KMS-11 (cell line): ENCODE results near the gene DNAJC5G.
"Not testable (repeated sequence)": the region's sequence is repeated elsewhere in the genome, so short reads cannot be mapped to it uniquely, and the experiment has no call there.

Experiments used
- H2AFZ ChIP-seq: fragments of 200-600 bp; sonication (generic); 2 replicates; pipeline ENCODE4 v1.6.1; 2016; ENCODE audit warnings: antibody characterized with exemption, mixed run types, low read depth
- H3K27ac ChIP-seq: fragments of 200-600 bp; sonication (generic); 2 replicates; pipeline ENCODE4 v1.6.1; 2016; ENCODE audit warnings: mild to moderate bottlenecking, mixed run types
- H3K27me3 ChIP-seq: fragments of 200-600 bp; sonication (generic); 2 replicates; pipeline ENCODE4 v1.6.1; 2017; ENCODE audit warnings: mild to moderate bottlenecking, low read depth, mixed run types, moderate library complexity; ENCODE audit not compliant: insufficient read depth
- H3K36me3 ChIP-seq: fragments of 200-600 bp; sonication (generic); 2 replicates; pipeline ENCODE4 v1.6.1; 2017; ENCODE audit warnings: mild to moderate bottlenecking, mixed run types; ENCODE audit not compliant: insufficient read depth
- H3K4me1 ChIP-seq: fragments of 200-600 bp; sonication (generic); 2 replicates; pipeline ENCODE4 v1.6.1; 2016; ENCODE audit warnings: mild to moderate bottlenecking, low read depth, mixed run types; ENCODE audit not compliant: poor library complexity, severe bottlenecking
- H3K4me2 ChIP-seq: fragments of 200-600 bp; sonication (generic); 2 replicates; pipeline ENCODE4 v1.7.0; 2016; ENCODE audit warnings: mild to moderate bottlenecking, mixed run types
- H3K4me3 ChIP-seq: fragments of 200-600 bp; sonication (generic); IDR thresholded peaks from 2 replicates; pipeline ENCODE4 v1.6.1; 2017; ENCODE audit warnings: low read depth, low read length, mixed read lengths; ENCODE audit not compliant: insufficient read depth
- H3K79me2 ChIP-seq: fragments of 200-600 bp; sonication (generic); 2 replicates; pipeline ENCODE4 v1.6.1; 2016; ENCODE audit warnings: low read depth, mixed run types; ENCODE audit not compliant: insufficient read depth
- H3K9ac ChIP-seq: fragments of 200-600 bp; sonication (generic); 2 replicates; pipeline ENCODE4 v1.6.1; 2016; ENCODE audit warnings: mild to moderate bottlenecking, mixed run types
- H4K20me1 ChIP-seq: fragments of 200-600 bp; sonication (generic); 2 replicates; pipeline ENCODE4 v1.6.1; 2016; ENCODE audit warnings: mild to moderate bottlenecking, mixed run types; ENCODE audit not compliant: insufficient read depth
- TF ChIP-seq, protein P1 (sequence below): fragments of 200-600 bp; sonication (generic); conservative IDR thresholded peaks from 2 replicates; pipeline ENCODE4 v1.6.1; 2017; ENCODE audit warnings: low read depth, mild to moderate bottlenecking, antibody characterized with exemption, low read length, moderate library complexity, mixed read lengths

DNAJC5G gene

DNA sequence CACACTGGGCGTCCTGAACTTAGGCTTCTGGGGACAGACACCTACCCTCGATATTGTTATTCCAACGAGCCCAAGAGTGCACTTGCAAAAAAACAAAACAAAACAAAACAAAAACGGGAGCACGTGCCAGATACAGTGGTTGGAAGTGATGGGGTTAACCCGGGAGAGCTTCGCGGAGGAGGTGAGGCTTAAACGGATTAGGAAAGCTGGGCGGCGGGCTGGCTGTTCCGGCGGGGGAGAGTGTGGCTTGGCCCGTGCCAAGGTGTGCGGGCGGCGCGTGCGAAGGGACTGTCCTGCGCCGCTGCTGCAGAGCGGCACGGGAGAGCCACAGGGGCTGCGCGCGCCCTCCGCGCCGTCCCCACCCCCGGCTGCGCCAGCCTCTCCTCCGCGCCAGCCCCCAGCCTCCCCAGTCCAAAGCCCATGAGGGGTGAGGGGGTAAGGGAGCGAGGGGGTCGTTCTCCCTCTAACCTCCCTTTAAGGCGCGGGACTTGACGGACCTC lies 10.9 kb upstream of the DNAJC5G start:
- Histone ChIP-seq H3K79me2 (no peaks in the 10 kb centered on the region), H3K4me2 (peak overlapping the region; percentile 84), H3K36me3 (no peaks in the 10 kb centered on the region), H3K4me3 (peak overlapping the region; percentile 18), H3K4me1 (peaks cover 13% of the 10 kb centered on the region), H3K27me3 (peaks cover 59% of the 10 kb centered on the region), H4K20me1 (no peaks in the 10 kb centered on the region), H2AFZ (peak overlapping the region; percentile 97), H3K9ac (peak overlapping the region; percentile 37; the same call in 1 of the 2 replicates), H3K27ac (no peak overlapping the region)
- TF ChIP-seq, protein P1, sequence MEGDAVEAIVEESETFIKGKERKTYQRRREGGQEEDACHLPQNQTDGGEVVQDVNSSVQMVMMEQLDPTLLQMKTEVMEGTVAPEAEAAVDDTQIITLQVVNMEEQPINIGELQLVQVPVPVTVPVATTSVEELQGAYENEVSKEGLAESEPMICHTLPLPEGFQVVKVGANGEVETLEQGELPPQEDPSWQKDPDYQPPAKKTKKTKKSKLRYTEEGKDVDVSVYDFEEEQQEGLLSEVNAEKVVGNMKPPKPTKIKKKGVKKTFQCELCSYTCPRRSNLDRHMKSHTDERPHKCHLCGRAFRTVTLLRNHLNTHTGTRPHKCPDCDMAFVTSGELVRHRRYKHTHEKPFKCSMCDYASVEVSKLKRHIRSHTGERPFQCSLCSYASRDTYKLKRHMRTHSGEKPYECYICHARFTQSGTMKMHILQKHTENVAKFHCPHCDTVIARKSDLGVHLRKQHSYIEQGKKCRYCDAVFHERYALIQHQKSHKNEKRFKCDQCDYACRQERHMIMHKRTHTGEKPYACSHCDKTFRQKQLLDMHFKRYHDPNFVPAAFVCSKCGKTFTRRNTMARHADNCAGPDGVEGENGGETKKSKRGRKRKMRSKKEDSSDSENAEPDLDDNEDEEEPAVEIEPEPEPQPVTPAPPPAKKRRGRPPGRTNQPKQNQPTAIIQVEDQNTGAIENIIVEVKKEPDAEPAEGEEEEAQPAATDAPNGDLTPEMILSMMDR = no peak

DNA sequence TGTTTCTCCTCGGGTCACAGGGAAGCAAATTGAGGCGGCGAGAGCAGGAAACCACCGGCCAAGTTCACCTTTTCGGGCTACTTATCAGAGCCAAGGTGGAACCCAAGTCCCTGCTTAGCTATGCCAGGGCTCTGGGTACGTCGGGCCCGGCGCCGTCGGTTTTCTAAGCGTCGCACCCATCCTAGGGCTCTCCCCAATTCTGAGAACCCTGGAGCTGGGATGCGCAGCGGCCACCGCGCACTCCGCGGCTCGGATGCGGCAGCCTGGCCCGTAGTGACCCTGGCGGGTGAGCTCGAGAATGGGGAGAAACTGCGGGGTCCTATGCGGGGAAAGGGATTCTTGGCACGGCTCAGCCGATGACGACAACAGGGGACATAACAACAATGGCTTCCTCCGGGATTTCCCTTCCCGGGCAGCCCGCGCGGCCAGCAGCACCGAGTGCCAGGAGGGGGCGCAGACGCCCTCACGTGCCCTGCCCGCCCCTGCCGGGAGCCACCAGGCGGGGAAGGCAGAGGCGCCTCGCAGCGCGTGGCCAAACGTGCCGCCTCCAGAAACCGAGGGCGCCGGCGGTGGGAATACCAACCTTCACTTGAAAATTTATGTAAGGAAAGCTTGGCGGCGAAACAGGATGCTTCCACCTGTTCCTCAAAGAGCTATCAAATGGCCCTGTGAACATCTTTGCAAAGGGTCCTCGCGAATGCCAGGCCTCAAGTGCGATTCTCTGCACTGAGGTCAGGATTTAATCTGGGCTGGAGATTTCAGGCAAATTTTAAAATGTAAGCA lies 10.3 kb upstream of the DNAJC5G start:
- H3K27me3 ChIP-seq = peaks cover 53% of the 10 kb centered on the region
- H3K36me3 ChIP-seq = no peaks in the 10 kb centered on the region
- TF ChIP-seq, protein P1 = peak; percentile 52
- H3K9ac ChIP-seq = peak overlapping the region; percentile 37; the same call in 1 of the 2 replicates
- H2AFZ ChIP-seq = peak overlapping the region; percentile 97
- peak overlapping the region; percentile 84 for H3K4me2 ChIP-seq
- peaks cover 13% of the 10 kb centered on the region for H3K4me1 ChIP-seq
- H3K79me2 ChIP-seq = no peaks in the 10 kb centered on the region
- H3K27ac ChIP-seq = no peak overlapping the region
- no peaks in the 10 kb centered on the region for H4K20me1 ChIP-seq
- H3K4me3 ChIP-seq = peak overlapping the region; percentile 18

DNA sequence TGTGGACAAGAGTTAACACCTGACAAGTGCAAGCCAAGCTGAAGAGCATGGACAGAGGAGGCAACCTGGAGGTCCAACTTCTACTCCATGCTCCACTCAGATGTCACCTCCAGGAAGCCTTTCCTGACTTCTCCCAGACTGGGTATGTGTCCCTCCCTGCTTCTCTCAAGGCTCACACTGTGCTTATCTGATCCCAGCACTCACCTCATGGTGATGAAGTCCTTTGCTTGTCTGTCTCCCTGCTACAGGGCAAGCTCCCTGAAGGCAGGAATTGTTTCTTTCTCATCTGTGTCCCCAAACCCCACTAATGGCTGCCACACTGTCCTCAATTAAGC lies 9.7 kb upstream of the DNAJC5G start:
- Histone ChIP-seq H3K9ac (no peak overlapping the region), H3K79me2 (no peaks in the 10 kb centered on the region), H2AFZ (peak overlapping the region; percentile 97; the same call in 1 of the 2 replicates), H3K4me3 (no peak overlapping the region), H4K20me1 (no peaks in the 10 kb centered on the region), H3K27me3 (peaks cover 48% of the 10 kb centered on the region), H3K4me1 (peaks cover 13% of the 10 kb centered on the region), H3K36me3 (no peaks in the 10 kb centered on the region), H3K4me2 (no peak overlapping the region; the same call in 1 of the 2 replicates), H3K27ac (no peak overlapping the region)
- TF ChIP-seq, protein P1 = no peak

DNA sequence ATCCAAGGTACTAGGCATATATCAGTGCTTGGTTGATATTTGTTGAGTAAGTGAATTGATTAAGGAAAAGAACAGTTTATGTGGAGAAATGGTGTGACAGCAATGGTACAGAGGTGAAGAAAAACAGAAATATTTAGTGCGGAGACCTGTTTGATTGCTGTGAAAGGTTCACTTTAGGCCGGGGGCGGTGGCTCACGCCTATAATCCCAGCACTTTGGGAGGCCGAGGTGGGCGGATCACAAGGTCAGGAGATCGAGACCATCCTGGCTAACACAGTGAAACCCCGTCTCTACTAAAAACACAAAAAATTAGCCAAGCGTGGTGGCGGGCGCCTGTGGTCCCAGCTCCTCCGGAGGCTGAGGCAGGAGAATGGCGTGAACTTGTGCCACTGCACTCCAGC lies 6.9 kb upstream of the DNAJC5G start:
- H3K4me2 ChIP-seq, H2AFZ ChIP-seq, H3K36me3 ChIP-seq, H3K4me3 ChIP-seq, H3K27ac ChIP-seq, H3K9ac ChIP-seq, H4K20me1 ChIP-seq, H3K79me2 ChIP-seq: not testable (repeated sequence)
- Histone ChIP-seq H3K4me1 (peaks cover 10% of the 10 kb centered on the region), H3K27me3 (peaks cover 25% of the 10 kb centered on the region)

DNA sequence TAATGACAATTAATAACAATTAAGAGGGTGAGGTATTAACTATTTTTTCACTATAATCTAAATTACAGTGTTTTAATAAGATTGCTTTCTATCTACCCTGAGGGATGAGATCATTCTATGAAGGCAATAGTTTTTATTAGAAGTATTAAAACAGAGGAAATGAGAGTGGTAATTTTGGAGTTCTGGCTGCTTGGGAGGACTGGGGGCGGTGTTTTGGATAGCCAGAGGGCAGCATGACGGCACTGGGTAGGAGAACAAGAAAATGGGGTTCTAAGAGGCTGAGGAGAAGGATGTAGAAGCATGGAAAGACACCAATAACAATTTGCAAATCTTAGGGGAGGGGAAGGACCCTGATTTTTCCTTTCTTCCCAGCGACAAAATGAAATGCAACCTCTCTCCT lies 5.1 kb upstream of the DNAJC5G start:
- Histone ChIP-seq H4K20me1 (no peaks in the 10 kb centered on the region), H3K4me2 (no peak overlapping the region), H2AFZ (no peak overlapping the region), H3K79me2 (no peaks in the 10 kb centered on the region), H3K36me3 (no peaks in the 10 kb centered on the region), H3K9ac (no peak overlapping the region), H3K4me1 (no peaks in the 10 kb centered on the region), H3K4me3 (no peak overlapping the region), H3K27ac (no peak overlapping the region), H3K27me3 (peaks cover 6% of the 10 kb centered on the region)
- TF ChIP-seq, protein P1 = no peak
